HG02852 (cell line): ENCODE data around the gene SORBS1.

Experiments
- ATAC-seq: cut with Tn5 transposase; IDR thresholded peaks from one replicate; pipeline ENCODE4 v1.9.1; 2021; ENCODE audit warnings: mild to moderate bottlenecking, moderate library complexity; ENCODE audit not compliant: unreplicated experiment

SORBS1 gene

GRCh38 chr10:95279042-95279820 is 281.9 kb downstream of the SORBS1 start:
- peak; percentile 60 for ATAC-seq

DNA sequence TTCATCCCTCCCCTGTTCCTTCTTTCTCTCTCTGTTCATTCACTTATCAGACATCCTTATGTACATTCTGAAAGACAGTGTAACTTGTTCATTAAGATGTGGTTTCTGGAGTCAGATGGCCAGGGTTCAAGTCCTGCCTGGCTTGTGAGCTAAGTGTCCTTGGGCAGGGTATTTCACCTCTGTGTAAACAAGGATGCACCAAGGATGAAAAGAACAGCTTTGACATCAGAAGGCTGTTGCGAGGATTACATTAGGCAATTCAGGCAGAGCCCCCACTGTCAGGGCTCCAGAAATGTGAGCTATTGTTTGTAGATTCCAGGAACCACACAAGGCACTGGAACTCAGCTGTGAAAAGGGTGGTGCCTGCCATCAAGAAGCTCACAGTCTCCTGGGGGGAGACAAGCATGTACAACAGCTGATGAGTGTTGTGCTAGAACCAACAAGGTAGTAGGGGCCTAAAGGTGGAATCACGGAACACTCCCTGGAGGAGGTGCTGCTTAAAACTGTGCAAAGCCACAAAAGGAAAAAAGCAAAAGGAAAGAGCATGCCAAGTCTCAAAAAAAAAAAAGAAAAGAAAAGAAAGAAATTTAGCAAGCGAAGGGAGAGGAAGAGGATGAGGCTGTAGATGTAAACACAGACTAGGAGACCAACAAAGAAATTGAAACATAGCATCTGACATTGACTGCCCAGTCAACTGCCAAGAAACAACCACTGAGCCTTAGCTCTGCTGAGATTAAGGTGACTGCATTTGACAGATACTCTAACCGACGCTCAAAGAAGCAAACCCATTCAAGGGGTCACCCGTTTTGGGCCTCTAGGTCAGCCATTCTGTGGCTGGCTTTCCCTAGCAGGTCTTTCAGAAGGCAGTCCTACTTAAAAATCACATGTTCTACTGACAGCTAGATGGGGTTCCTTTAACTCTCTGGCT is 282.8 kb downstream of the SORBS1 start:
- no peak for ATAC-seq

DNA sequence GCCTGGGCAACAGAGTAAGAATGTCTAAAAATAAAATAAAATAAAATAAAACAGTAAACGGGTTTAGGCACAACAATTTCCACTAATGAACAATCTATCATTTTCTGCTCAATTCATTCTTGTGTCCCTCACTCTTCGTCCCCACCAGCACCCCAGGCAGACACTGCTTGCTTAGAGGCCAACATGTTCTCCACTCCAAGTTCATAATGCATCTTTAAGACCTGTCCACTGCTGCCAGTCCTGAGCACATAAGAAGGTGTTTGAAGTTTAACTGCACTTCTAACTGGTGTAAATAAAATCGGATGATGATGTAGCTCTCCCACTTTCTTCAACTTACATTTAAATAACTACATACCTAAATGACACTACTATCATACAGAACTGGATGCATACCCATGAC is 283.6 kb downstream of the SORBS1 start:
- no peak for ATAC-seq

DNA sequence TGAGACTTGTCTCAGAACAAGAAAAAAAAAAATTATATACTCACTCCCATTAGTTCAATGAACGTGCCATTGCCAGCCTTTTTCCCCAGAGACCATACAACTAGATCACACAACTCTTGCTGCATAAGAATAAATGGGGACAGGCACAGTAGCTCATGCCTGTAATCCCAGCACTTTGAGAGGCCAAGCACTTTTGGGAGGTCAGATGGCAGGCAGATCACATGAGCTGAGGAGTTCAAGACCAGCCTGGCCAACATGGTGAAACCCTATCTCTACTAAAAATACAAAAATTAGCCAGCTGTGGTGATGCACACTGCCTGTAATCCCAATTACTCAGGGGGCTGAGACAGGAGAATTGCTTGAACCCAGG is 284.0 kb downstream of the SORBS1 start:
- ATAC-seq = no peak

GRCh38 chr10:95276367-95277200 is 284.6 kb downstream of the SORBS1 start:
- no peak for ATAC-seq

DNA sequence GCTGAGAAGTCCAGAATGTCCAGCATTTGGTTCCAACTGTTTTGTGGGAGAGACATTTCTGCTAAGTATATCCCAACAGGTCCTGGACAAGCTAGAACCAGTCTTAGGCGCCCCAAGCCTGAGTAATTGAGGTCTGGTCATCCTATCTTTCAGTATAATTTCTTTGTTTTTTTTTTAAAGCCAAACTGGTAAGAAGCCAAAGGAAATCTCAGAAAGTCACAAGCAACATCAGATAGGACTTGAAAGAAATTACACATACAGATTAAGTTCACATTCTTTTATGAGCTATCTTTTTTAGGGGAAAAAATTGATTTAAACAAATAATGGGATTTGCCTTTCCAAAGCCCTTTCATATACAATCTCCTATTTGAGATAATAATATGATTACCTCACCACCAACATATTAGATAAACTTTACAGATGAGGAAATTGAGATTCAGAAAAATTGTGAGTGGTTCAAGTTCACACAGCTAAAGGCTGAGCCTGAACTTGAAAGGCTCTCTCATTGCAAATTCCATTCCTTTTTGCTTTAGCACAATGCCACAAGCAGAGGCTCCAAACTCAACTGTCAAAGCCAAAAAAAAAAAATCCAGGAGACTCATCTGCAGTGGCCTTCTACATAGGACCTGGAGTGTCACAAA is 285.3 kb downstream of the SORBS1 start:
- no peak for ATAC-seq

DNA sequence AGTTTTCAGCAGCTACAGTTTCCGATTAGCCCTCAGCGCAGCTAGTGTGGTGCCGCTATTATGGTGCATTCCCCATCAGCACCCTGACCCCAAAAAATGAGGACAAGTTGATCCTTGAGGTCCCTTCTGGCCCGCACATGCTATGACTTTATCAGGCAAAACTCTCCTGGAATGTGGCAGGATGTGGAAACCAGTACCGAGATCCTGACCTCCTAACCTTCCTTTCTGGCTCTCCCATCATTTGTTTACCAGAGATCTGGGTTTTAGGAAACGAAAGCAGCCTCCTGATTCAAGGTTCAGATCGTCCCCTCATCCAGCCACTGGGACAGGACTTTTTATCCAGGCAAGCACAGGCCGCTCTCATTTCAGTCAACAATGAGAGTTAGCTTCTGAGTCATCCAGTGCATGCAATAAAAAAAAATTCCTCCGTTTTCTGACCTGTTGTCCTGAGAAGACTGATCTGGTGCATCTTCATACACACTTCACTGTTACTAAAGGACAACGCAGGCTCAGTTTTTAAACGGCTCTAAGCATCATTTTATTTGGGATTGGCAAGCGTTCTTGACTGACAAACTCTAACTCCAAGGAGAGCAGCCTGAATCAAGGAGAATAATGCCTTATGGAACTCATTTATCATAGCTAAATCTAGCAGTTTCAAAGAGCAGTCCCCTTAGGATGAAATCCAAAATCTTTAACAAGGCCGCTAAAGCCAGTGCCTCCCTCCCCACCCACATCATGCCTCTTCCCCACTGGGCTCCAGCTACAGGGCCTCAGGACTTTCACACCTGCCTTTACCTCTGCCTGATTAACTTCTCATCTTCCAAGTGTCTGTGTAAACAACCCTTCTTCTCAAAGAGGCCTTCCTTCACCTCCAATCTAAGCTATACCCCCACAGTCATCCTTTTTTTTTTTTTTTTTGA is 287.5 kb downstream of the SORBS1 start:
- no peak for ATAC-seq

DNA sequence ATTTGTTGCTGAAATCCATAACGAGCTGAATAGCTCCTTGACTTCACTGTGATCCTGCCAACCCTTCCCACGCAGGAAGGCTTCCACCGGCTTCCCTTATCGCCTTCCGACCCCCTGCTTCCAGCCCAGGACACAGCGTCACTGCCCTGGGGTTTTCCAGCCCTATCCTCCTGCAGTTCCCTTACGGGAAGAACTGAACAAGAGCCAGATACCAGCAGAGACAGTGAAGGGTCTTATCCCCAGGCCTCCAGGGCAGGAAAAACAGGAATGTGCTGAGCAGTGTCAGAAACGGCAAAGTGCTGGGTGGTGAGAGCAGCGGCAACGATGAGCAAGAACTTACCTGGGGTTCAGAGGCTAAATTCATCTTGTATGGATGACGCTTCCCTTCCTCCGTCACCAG is 292.7 kb downstream of the SORBS1 start:
- ATAC-seq = no peak

- no peak for ATAC-seq
Measured at GRCh38 chr10:95267251-95267650, 293.9 kb downstream of the SORBS1 start.

DNA sequence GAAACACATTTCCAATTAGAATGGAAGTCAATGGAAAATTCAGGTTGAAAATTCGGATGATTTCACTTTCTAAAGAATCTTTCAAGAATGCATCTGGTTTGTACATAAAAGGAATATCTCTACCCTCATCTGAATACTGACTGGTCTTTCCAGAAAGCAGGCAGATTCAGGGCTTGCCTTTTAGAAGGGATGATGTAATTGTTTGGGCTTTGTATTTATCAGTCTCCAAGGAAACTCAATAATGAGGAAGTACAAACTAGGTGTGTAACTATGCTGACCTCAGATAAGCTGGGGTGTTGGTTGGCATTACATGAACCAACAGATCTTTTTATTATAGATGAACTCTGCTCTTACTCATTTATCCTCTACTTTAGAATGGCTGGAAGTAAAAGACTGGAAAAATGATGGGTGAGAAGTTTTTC is 294.5 kb downstream of the SORBS1 start:
- ATAC-seq = peak; percentile 80

DNA sequence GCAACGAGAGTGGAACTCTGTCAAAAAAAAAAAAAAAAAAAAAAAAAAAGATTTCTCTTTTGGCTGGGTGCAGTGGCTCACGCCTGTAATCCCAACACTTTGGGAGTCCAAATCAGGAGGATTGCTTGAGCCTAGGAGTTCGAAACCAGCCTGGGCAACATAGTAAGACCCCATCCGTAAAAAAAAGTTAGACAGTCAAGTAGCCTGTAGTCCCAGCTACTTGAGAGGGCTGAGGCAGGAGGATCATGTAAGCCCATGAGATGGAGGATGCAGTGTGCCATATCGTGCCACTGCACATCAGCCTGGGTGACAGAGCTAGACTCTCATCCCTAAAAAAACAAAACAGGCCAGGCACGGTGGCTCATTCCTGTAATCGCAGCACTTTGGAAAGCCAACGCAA is 295.6 kb downstream of the SORBS1 start:
- ATAC-seq = no peak

- no peak for ATAC-seq
Measured at GRCh38 chr10:95264227-95265051, 296.7 kb downstream of the SORBS1 start.

DNA sequence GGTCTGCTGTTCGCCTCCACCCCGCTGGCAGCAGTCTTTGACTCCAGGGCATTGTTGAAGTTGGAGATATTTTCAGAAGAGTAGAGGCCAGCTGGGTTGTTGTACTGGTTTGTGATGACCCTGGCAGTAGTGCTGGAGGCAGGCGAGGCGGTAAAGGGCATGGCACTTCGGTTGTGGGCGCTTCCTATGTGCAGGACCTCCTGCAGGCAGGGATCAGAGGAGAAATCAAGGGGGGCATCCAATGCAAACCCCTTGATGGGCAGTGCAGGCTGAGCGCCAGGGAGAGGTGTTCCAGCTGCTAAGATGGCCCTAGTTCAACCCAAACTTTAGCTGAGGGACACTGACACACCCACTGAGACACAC is 297.3 kb downstream of the SORBS1 start:
- no peak for ATAC-seq

- no peak for ATAC-seq
Measured at GRCh38 chr10:95262763-95263518, 298.2 kb downstream of the SORBS1 start.

GRCh38 chr10:95261926-95262325 is 299.2 kb downstream of the SORBS1 start:
- no peak for ATAC-seq
